ENCODE measurements around the gene TAF3. TPM values are rescaled to one million over a fixed set of nuclear protein-coding genes. Genes with fewer than 3 reads are reported as not detected.
"Not testable (repeated sequence)": the region's sequence is repeated elsewhere in the genome, so short reads cannot be mapped to it uniquely, and the experiment has no call there.

The TAF3 gene
- total RNA-seq, 1 donor from 2014 or later: 12.7 TPM

DNA sequence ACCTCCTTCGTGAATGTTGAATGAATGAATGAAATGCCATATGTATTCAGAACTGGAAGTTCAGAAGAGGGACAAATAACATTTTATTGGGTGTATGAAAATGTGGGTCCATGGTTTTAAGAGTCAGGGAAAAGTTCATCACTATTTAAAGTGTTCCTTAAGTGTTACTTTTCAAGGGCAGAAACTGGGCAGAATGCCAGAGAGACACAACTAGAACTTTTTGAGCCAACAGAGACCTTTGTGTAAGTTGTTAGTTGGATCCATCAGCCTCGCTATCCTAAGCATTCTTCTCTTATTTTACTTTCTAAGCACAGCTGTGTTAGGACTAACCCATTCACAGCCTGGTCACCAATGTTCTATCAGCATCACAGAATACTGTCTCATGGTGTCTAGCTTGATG lies 13.6 kb upstream of the TAF3 start:
- H3K27ac ChIP-seq (replicated peaks): no peak overlapping the region
- peaks cover 40% of the 10 kb centered on the region for H3K4me1 ChIP-seq
- no peaks in the 10 kb centered on the region for H3K9me3 ChIP-seq (replicated peaks)
- no peak for DNase-seq
- intact Hi-C loops (cut with micrococcal nuclease): no loop called here
- H3K27me3 ChIP-seq (ENCODE audit: low read depth): no peaks in the 10 kb centered on the region
- TF ChIP-seq CTCF (IDR thresholded peaks at IDR 0.05; ENCODE audit: borderline replicate concordance): no peak
- H3K4me3 ChIP-seq: peak overlapping the region; percentile 0
- H3K36me3 ChIP-seq: peaks cover 95% of the 10 kb centered on the region

- peaks cover 54% of the 10 kb centered on the region for H3K36me3 ChIP-seq
Measured at GRCh38 chr10:7808686-7809267, 9.5 kb upstream of the TAF3 start.

DNA sequence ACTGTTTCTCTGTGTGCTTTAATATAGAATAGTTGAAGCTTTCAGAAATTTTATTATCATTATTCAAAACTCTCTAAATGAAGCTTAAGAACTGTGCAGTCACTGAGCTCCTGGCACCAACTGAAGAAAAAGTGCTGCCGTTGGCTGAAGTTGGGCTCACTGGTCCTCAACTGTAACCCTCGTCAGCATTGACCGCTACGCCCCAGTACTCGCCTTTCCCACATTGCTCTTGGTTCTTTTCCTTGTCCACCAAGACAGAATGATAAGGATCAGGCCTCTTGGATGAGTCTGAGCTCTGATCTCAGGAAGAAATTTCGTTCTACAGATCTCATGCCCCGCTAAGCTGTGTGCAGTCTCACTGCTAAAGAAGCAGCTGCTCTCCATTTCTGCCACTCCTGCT lies 7.9 kb upstream of the TAF3 start:
- Histone ChIP-seq H3K4me3 (no peak overlapping the region), H3K27me3 (ENCODE audit: low read depth) (no peaks in the 10 kb centered on the region), H3K27ac (replicated peaks) (no peak overlapping the region), H3K9me3 (replicated peaks) (no peaks in the 10 kb centered on the region), H3K4me1 (no peaks in the 10 kb centered on the region), H3K36me3 (peaks cover 38% of the 10 kb centered on the region)
- no peak for DNase-seq
- TF ChIP-seq CTCF (IDR thresholded peaks at IDR 0.05; ENCODE audit: borderline replicate concordance): no peak
- intact Hi-C loops (cut with micrococcal nuclease): no loop called here

More at GRCh38 chr10:7808686-7809267, 9.5 kb upstream of the TAF3 start:
- H3K9me3 ChIP-seq (replicated peaks): no peaks in the 10 kb centered on the region
- H3K4me1 ChIP-seq: peaks cover 13% of the 10 kb centered on the region
- H3K4me3 ChIP-seq: no peak overlapping the region
- intact Hi-C loops (cut with micrococcal nuclease): no loop called here
- TF ChIP-seq CTCF (IDR thresholded peaks at IDR 0.05; ENCODE audit: borderline replicate concordance): no peak
- no peak overlapping the region for H3K27ac ChIP-seq (replicated peaks)
- no peaks in the 10 kb centered on the region for H3K27me3 ChIP-seq (ENCODE audit: low read depth)
- DNase-seq: no peak

DNA sequence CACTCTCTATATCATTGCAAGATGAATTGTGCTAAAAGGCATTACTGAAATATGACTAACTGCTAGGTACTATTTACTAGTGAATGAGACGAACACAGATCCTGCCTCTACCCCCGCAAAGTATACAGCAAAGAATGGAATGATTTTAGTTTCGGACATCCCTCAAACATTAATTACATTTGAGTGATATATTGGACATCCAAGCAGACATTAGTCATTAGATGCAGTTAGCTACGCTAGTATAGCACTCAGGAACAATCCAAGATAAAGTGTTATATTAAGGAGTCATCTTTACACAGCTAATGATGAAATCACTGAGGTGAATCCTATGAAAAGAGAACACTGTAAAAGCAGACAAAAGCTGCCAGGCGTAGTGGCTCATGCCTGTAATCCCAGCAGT lies 7.3 kb upstream of the TAF3 start:
- intact Hi-C loops (cut with micrococcal nuclease): no loop called here

GRCh38 chr10:7811743-7812142 lies 6.6 kb upstream of the TAF3 start:
- H3K9me3 ChIP-seq (replicated peaks); H3K27me3 ChIP-seq (ENCODE audit: low read depth); intact Hi-C loops (cut with micrococcal nuclease); H3K27ac ChIP-seq (replicated peaks); DNase-seq; H3K4me3 ChIP-seq; H3K4me1 ChIP-seq: not testable (repeated sequence)
- H3K36me3 ChIP-seq: peaks cover 25% of the 10 kb centered on the region

More for the DNA sequence above, 7.3 kb upstream of the TAF3 start:
- no peak for DNase-seq
- Histone ChIP-seq H3K36me3 (peaks cover 32% of the 10 kb centered on the region), H3K9me3 (replicated peaks) (no peaks in the 10 kb centered on the region), H3K4me1 (no peaks in the 10 kb centered on the region), H3K27ac (replicated peaks) (no peak overlapping the region), H3K27me3 (ENCODE audit: low read depth) (no peaks in the 10 kb centered on the region), H3K4me3 (no peak overlapping the region)
- TF ChIP-seq CTCF (IDR thresholded peaks at IDR 0.05; ENCODE audit: borderline replicate concordance): no peak

DNA sequence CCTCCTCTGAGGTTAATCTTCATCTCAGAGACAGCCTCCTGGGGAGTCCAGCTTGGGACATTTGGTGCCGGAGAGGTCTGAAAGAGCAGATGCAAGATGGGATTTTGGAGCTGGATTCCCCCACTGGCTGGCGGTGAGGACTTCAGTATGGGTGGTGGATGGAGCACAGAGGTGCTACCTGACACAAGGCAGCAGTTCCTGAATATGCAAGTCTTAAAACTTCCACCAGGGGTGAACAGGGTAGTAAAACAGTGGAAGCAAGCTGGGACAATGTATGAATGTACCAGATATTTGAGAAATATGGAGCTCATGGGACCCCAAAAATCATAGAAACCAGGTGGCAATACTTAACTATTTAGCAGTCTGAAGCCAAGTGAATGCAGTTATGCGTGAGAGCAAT lies 4.8 kb upstream of the TAF3 start:
- DNase-seq: no peak
- Histone ChIP-seq H3K27me3 (ENCODE audit: low read depth) (no peaks in the 10 kb centered on the region), H3K4me3 (no peak overlapping the region), H3K9me3 (replicated peaks) (no peaks in the 10 kb centered on the region), H3K27ac (replicated peaks) (no peak overlapping the region), H3K36me3 (peaks cover 7% of the 10 kb centered on the region), H3K4me1 (peaks cover 10% of the 10 kb centered on the region)
- intact Hi-C loops (cut with micrococcal nuclease): no loop called here
- no peak for TF ChIP-seq CTCF (IDR thresholded peaks at IDR 0.05; ENCODE audit: borderline replicate concordance)
